Endothelial cell of umbilical vein (primary cell): ENCODE results near the gene CALN1. TPM values are rescaled to one million over a fixed set of nuclear protein-coding genes. Genes with fewer than 3 reads are reported as not detected.

Source experiments
- BruUV-seq: library from RNA; stranded (reverse); fragments of 400-500 nt; replicated peaks from 2 replicates; lab custom pipeline; 2021; lab: Mats Ljungman, UMichigan
- CTCF ChIA-PET: fragments of 300-600, 350-600 bp; sonication (Branson Sonifier 250); formaldehyde crosslinking; loops from one replicate; lab custom pipeline; 2021; ENCODE audit warnings: antibody characterized with exemption, inconsistent platforms; lab: Charles Lee
- POLR2A ChIA-PET: fragments of 300-600, 350-600 bp; sonication (Branson Sonifier 250); formaldehyde crosslinking; loops from one replicate; lab custom pipeline; 2021; ENCODE audit warnings: antibody characterized with exemption, inconsistent platforms; lab: Charles Lee
- DNase-seq: peaks from one replicate; pipeline ENCODE4 v3.0.0-alpha.2; 2011; ENCODE audit warnings: low read depth, low spot score
- FAIRE-seq: peaks from 2 replicates; lab custom pipeline; 2011; peaks lifted over from hg19 to GRCh38; lab: Jason Lieb, UNC
- H2AFZ ChIP-seq: 2 replicates; pipeline ENCODE4 v1.6.0; 2012; ENCODE audit warnings: low read depth, low read length, control low read depth, inconsistent platforms
- H3K27ac ChIP-seq: 2 replicates; pipeline ENCODE4 v1.5.1; 2011; ENCODE audit warnings: low read depth, mild to moderate bottlenecking, control low read depth, low read length, moderate library complexity; ENCODE audit not compliant: insufficient read depth
- H3K27me3 ChIP-seq, 2 experiments: 2 replicates each; pipeline versions ENCODE4 v1.6.0 to v1.6.1; 2011; ENCODE audit warnings: low read length in 2 of 2, mixed read lengths in 1 of 2; ENCODE audit not compliant: control insufficient read depth in 2 of 2, insufficient read depth in 2 of 2
- H3K36me3 ChIP-seq, 2 experiments: 2 replicates in 1 of 2; 3 replicates in 1 of 2; pipeline ENCODE4 v1.5.1; 2011; ENCODE audit warnings: low read length in 2 of 2, mild to moderate bottlenecking in 1 of 2, moderate library complexity in 1 of 2; ENCODE audit not compliant: control insufficient read depth in 2 of 2, insufficient read depth in 2 of 2; ENCODE audit errors: extremely low read depth in 1 of 2
- H3K4me1 ChIP-seq: 3 replicates; pipeline ENCODE4 v1.5.1; 2011; ENCODE audit warnings: mild to moderate bottlenecking, low read length; ENCODE audit not compliant: control insufficient read depth, insufficient read depth; ENCODE audit errors: extremely low read depth
- H3K4me2 ChIP-seq: 2 replicates; pipeline ENCODE4 v1.6.1; 2011; ENCODE audit warnings: low read length, control low read depth, mixed read lengths; ENCODE audit not compliant: insufficient read depth
- H3K4me3 ChIP-seq, 3 experiments: fragments of 200-600 bp in 1 of 3; sonication (generic), shearing (Covaris generic) in 1 of 3; replicated peaks in 1 of 3; 2 replicates each; pipeline ENCODE4 v1.5.1; 2011 to 2016; ENCODE audit warnings: control low read depth in 3 of 3, low read length in 3 of 3, mild to moderate bottlenecking in 2 of 3, inconsistent platforms in 1 of 3, low read depth in 1 of 3, moderate library complexity in 1 of 3; ENCODE audit not compliant: insufficient read depth in 1 of 3
- H3K79me2 ChIP-seq: 2 replicates; pipeline ENCODE4 v1.6.0; 2012; ENCODE audit warnings: low read length, inconsistent platforms; ENCODE audit not compliant: control insufficient read depth, insufficient read depth
- H3K9ac ChIP-seq: replicated peaks from 2 replicates; pipeline ENCODE3; 2011; ENCODE audit warnings: low read length, control low read depth; ENCODE audit not compliant: insufficient read depth; ENCODE audit errors: extremely low read depth
- H3K9me1 ChIP-seq: replicated peaks from 3 replicates; pipeline ENCODE4 v1.6.0; 2011; ENCODE audit warnings: mild to moderate bottlenecking, low read length; ENCODE audit not compliant: control insufficient read depth, insufficient read depth; ENCODE audit errors: extremely low read depth
- H3K9me3 ChIP-seq: replicated peaks from 2 replicates; pipeline ENCODE4 v1.5.1; 2012; ENCODE audit warnings: low read length, inconsistent platforms; ENCODE audit not compliant: control insufficient read depth, insufficient read depth
- H4K20me1 ChIP-seq: replicated peaks from 2 replicates; pipeline ENCODE3; 2011; ENCODE audit warnings: mild to moderate bottlenecking, low read length; ENCODE audit not compliant: control insufficient read depth, insufficient read depth; ENCODE audit errors: extremely low read depth
- CTCF ChIP-seq, 2 donors: IDR thresholded peaks; 1 replicate in 1 of 2; 2 replicates in 1 of 2; pipeline ENCODE4 v1.5.1; 2011; ENCODE audit warnings: low read length in 2 of 2, mild to moderate bottlenecking in 2 of 2, moderate library complexity in 2 of 2, control low read depth in 1 of 2, inconsistent platforms in 1 of 2, low read depth in 1 of 2; ENCODE audit not compliant: insufficient read depth in 1 of 2; ENCODE audit errors: extremely low read depth in 1 of 2
- EZH2 ChIP-seq: IDR thresholded peaks from 2 replicates; pipeline ENCODE4 v1.6.1; 2012; ENCODE audit warnings: borderline replicate concordance, low read depth, mild to moderate bottlenecking, moderate library complexity, low read length, inconsistent platforms; ENCODE audit not compliant: severe bottlenecking
- FOS ChIP-seq: IDR thresholded peaks from 2 replicates; pipeline ENCODE4 v1.6.1; 2011; ENCODE audit warnings: mild to moderate bottlenecking, low read length, moderate library complexity, borderline replicate concordance; ENCODE audit not compliant: insufficient read depth
- GATA2 ChIP-seq: IDR thresholded peaks from 2 replicates; pipeline ENCODE4 v1.7.0; 2011; ENCODE audit warnings: low read depth, mild to moderate bottlenecking, moderate library complexity, mixed read lengths, low read length; ENCODE audit not compliant: insufficient read length, insufficient read depth
- JUN ChIP-seq: IDR thresholded peaks from 2 replicates; pipeline ENCODE4 v1.6.1; 2011; ENCODE audit warnings: borderline replicate concordance, low read depth; ENCODE audit not compliant: insufficient read length, insufficient read depth
- MAX ChIP-seq: IDR thresholded peaks from 2 replicates; pipeline ENCODE4 v1.6.1; 2011; ENCODE audit not compliant: insufficient read depth, insufficient read length
- MYC ChIP-seq: IDR thresholded peaks from one replicate; pipeline ENCODE4 v1.6.1; 2011; ENCODE audit warnings: mild to moderate bottlenecking, low read depth, low read length
- POLR2A ChIP-seq: IDR thresholded peaks from 2 replicates; pipeline ENCODE4 v1.6.1; 2012; ENCODE audit warnings: low read depth, mild to moderate bottlenecking, control low read depth, low read length
- POLR2AphosphoS5 ChIP-seq: IDR thresholded peaks from 2 replicates; pipeline ENCODE4 v1.6.1; 2012; ENCODE audit warnings: low read depth, mild to moderate bottlenecking, control low read depth, low read length, moderate library complexity; ENCODE audit not compliant: insufficient read depth
- dilution Hi-C: fragments of 300-500 bp; cut with MboI; formaldehyde crosslinking; loops from one replicate; pipeline ENCODE4 v1.15.0; 2019; ENCODE audit warnings: low sequenced_read_pairs; ENCODE audit not compliant: extremely low pct_ligation_motif_present
- intact Hi-C: fragments of 100-400 bp; cut with micrococcal nuclease; formaldehyde crosslinking; loops from one replicate; pipeline ENCODE4 v1.10.0; 2022
- polyA plus RNA-seq, 4 experiments: library from polyadenylated mRNA; depleted of rRNA in 3 of 4; stranded (reverse) in 3 of 4; unstranded in 1 of 4; fragments of >200 nt; gene quantifications; 2 replicates each; pipeline versions ENCODE4 v1.2.1 to v1.2.3, GENCODE V29; 2011 to 2012; ENCODE audit warnings: missing spikeins in 1 of 4
- total RNA-seq: library from RNA; stranded (reverse); gene quantifications from 2 replicates; pipeline ENCODE4 v1.2.3, GENCODE V29; 2021

CALN1 gene
- total and polyA plus RNA-seq, 2 donors (not counting 3 experiments of a cell fraction or from before 2014, with no cell fraction given), result not detected

GRCh38 chr7:72430531-72430930 is 18.4 kb upstream of the CALN1 start:
- intact Hi-C loops, result no loop called here
- Histone ChIP-seq H3K79me2 (no peaks in the 10 kb centered on the region), H3K4me1 (no peaks in the 10 kb centered on the region), H3K27ac (no peak overlapping the region), H2AFZ (no peak overlapping the region), H3K9me3 (peaks cover 4% of the 10 kb centered on the region), H4K20me1 (no peaks in the 10 kb centered on the region), H3K27me3 (no peaks in the 10 kb centered on the region), H3K9me1 (no peaks in the 10 kb centered on the region), H3K36me3 (no peaks in the 10 kb centered on the region), H3K9ac (no peak overlapping the region), H3K4me3 (no peak overlapping the region), H3K4me2 (no peak overlapping the region)
- POLR2A ChIA-PET, result no interaction called here
- DNase-seq, result no peak
- TF ChIP-seq CTCF (IDR thresholded peaks at IDR 0.05; ENCODE audit: extremely low read depth in 1 of 2, insufficient read depth in 1 of 2, low read depth in 1 of 2, low read length in 2 of 2) (no peak), POLR2AphosphoS5 (no peak), POLR2A (no peak), MYC (no peak), JUN (no peak), GATA2 (no peak), FOS (no peak), EZH2 (no peak), MAX (no peak)
- no TSS peak for BruUV-seq
- CTCF ChIA-PET, result no interaction called here
- dilution Hi-C loops, result no loop called here
- FAIRE-seq, result no peak
